Measurements from ENCODE around the gene PACS2.
"Not testable (repeated sequence)": the region's sequence is repeated elsewhere in the genome, so short reads cannot be mapped to it uniquely, and the experiment has no call there.

Gene PACS2

GRCh38 chr14:105290621-105291346 is 23.8 kb upstream of the PACS2 start:
- DNase-seq: peak; percentile 28

- DNase-seq: peak; percentile 33
Observed at GRCh38 chr14:105292826-105293711, 21.5 kb upstream of the PACS2 start.

DNA sequence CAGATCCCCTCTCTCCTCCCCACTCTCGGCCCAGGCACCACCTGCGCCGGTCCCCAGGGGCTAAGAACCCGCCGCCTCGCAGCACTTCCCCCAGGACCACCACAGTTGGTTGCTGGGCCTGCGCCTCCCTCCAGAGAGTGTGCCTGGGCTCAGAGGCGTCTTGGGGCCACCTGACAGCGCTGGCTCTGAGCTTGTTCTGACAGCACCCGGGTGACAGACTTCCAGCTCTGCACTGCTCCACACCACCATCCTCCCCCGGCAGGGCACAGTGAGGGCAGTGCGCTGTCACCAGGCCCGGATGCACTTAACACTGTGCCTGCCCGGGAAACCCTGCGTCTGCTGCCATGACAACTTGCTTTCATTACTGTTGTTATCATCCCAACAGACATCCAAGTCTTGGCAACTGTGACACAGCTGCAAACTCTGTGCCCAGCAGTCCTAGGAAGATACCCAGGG is 20.4 kb upstream of the PACS2 start:
- peak; percentile 77 for DNase-seq

DNA sequence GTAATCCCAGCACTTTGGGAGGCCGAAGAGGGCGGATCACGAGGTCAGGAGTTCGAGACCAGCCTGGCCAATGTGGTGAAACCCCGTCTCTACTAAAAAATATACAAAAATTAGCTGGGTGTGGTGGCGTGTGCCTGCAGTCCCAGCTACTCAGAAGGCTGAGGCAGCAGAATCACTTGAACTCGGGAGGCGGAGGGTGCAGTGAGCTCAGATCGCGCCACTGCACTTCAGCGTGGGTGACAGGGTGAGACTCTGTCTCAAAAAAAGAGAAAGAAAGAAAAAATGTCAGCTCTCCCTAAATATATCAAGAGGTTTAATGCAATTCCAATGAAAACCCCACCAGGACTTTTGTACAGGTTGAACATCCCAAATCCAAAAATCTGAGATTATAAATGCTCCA is 17.2 kb upstream of the PACS2 start:
- not testable (repeated sequence) for DNase-seq

GRCh38 chr14:105299654-105300541 is 14.7 kb upstream of the PACS2 start:
- no peak for DNase-seq

DNA sequence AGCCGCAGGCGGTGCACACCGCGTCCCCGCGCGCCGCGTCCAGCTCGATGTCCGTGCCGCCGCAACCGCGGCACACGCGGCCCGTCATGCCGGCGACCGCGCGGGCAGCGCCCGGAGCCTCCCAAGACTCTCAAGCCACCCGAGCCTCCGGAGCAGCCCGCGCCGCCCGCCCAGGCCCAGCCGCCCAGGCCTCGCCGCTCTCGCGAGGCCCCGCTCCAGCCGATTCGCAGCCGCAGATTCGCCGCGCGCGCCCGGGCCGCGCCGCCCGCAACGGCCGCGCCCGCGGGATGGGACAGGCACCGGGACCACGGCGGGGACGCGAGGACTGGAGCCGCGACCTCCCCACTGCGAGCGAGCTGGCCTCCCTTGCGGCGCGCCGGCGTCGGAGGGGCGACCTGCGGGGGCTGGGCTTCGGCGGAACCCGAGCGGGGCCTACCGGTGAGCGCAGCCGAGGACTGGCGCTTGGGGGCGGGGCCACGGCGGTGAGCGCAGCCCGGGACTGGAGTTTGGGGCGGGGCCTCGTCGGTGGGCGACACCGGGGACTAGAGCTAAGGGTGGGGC is 13.9 kb upstream of the PACS2 start, which contains the start of gene BRF1:
TSS of gene BRF1 (minus strand) at position 460 of the 561 bp plus-strand sequence. CDS start at position 88, 372 bp downstream.
- peak; percentile 97 for DNase-seq

DNA sequence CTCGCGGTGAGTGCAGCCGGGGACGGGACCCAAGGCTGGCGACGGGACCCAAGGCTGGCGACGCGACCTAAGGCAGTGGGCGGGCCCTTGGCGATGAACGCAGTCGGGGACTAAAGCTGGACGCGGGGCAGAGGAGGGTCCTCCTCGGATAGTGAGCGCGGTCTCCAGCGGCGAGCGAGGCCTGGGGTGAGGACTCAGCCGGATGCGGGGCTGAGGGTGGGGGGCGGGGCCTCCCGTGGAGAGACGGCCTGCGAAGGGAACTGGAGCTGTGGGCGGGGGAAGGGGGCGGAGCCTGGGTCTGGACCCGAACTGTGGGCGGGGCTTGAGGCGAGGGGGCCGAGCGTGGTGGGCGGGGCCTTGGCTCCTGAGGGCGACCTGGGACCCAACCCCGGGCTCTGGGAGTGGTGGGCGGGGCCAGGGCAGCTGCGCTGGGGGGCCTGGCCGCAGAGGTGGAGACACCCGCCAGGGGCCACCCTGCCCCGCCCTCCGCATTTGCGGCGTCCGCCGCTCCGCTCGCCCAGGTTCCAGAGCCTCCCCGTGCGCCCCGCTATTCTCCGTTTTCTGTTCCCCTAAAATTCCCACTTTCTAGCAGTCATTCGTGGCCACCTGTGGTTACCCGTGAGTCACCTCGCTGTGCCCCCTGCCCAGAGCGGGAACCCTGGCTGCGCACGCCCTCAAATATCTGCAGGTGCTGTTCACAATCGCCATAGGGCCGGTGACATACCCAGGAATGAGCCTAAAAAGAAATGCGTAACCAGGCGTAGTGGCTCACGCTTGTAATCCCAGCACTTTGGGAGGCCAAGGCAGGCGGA is 13.2 kb upstream of the PACS2 start:
- DNase-seq: peak; percentile 98

DNA sequence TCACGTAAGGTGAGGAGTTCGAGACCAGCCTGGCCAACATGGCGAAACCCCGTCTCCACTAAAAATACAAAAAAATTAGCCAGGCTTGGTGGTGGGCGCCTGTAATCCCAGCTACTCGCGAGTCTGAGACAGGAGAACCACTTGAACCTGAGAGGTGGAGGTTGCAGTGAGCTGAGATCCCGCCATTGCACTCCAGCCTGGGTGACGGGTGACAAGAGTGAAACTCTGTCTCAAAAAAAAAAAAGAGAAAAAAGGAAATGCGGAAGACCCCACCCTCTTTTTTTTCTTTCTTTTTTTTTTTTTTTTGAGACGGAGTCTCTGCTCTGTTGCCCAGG is 12.7 kb upstream of the PACS2 start:
- not testable (repeated sequence) for DNase-seq

- DNase-seq: no peak
Observed at GRCh38 chr14:105303949-105304348, 10.6 kb upstream of the PACS2 start.

DNA sequence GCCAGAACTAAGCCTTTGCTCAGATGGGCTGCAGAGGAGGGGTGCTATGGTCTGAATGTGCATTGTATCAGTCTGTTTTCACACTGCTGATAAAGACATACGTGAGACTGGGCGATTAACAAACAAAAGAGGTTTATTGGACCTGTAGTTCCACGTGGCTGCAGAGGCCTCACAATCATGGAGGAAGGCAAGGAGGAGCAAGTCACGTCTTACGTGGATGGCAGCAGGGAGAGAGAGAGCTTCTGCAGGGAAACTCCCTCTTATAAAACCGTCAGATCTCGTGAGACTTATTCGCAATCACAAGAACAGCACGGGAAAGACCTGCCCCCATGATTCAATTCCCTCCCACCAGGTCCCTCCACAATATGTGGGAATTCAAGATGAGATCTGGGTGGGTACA is 10.0 kb upstream of the PACS2 start:
- no peak for DNase-seq

DNA sequence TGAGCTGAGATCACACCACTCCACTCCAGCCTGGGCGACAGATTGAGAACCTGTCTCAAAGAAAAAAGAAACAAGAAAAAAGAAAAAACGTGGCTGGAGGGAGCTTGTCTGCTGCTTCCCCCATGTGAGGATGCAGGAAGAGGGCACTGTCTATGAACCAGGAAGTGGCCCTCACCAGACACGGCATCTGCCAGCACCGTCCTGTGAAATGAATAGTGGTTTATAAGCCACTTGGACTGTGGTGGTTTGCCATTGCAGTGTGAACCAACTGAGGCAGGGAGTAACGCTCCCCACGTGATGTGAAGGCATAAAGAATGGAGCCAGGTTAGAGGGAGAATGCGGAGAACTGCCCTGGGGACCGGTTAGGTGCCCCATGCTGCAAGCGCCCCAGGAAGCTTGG is 9.2 kb upstream of the PACS2 start:
- no peak for DNase-seq

GRCh38 chr14:105305791-105306190 is 8.8 kb upstream of the PACS2 start:
- DNase-seq: no peak

DNA sequence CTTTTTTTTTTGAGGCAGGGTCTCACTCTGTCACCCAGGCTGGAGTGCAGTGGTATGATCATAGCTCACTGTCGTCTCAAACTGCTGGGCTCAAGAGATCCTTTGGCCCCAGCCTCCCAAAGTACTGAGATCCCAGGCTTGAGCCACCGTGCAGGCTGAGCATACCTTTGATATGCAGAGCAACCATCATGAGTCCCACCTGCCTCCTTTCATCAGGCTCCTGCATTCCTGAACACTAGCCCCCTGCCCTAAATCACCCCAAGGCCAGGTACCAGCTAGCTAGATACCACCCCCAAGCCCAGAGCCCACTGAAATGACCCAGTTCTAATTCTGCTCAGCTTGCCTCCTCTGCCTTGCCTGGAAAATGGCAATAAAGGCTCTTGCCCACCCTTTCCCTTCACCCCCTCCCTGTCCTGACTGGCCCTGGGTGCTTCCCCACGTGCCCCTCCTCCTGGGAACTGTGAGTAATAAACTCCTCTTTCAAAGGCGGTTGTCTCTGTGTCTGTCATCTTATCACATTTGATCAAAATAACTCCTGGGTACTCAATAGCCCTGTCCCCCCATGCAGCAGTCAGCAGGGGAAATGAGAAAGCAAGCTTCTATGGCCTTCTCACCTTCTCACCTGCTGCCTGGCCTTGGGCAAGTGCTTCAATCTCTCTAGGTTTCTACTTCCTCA is 7.4 kb upstream of the PACS2 start:
- no peak for DNase-seq

DNA sequence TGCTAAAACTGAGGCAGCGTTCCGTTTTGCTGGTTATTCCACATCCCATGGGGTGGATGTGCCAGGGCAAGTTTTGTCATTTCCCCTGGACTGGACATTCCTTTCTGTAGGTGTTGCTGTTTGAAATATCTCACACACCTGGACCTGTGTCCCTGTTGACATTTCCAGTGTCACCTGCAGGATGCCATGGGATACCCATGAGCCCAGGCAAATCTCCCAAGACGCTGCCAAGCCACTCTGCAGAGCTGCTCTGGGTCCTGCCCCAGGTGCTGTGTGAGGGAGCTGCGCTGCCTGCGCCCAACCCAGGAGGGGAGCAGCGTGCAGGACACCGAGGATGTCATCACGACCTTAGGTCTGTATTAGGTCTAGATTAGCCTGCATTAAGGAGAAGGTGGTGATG is 5.2 kb upstream of the PACS2 start:
- DNase-seq: no peak

- no peak for DNase-seq
Observed at GRCh38 chr14:105311838-105312237, 2.7 kb upstream of the PACS2 start.

- DNase-seq: no peak
Observed at GRCh38 chr14:105312973-105313372, 1.6 kb upstream of the PACS2 start.

GRCh38 chr14:105313381-105314286 is 914 bp upstream of the PACS2 start:
- DNase-seq: no peak

DNA sequence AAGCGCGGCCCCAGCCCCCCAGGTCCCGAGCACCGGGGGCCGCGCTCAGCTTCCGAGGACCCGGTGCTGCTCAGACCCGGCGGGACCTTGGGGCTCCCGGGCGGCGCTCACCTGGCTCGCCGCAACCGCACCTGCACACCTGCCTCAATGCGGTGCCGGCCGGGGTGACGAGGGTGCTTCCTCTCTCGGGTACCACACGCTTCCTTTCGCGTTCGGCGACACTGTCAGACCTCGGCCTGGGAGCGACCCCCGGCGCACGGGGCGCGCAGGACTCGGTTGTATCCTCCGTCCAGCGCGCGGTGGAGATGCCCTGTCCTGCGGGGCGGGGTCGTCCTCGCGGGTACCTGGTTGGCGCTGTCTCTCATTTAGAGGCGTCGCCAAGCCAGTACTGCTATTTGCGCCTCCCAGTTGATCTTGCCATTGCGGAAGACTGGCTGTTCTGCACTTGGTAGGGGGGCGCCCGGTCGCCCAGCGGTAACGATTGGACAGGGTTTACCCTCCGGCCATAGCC is 718 bp downstream of the PACS2 start:
- peak; percentile 59 for DNase-seq

GRCh38 chr14:105315941-105316576 is 1.5 kb downstream of the PACS2 start:
- no peak for DNase-seq
